GM19099 (cell line): Measurements from ENCODE around the gene RPGR.

ENCODE experiments used
- POLR2A ChIP-seq: IDR thresholded peaks from 3 replicates; pipeline ENCODE4 v1.6.1; 2011; ENCODE audit warnings: low read depth; ENCODE audit not compliant: insufficient read length; ENCODE audit errors: extremely low read depth

The RPGR gene, protein sequence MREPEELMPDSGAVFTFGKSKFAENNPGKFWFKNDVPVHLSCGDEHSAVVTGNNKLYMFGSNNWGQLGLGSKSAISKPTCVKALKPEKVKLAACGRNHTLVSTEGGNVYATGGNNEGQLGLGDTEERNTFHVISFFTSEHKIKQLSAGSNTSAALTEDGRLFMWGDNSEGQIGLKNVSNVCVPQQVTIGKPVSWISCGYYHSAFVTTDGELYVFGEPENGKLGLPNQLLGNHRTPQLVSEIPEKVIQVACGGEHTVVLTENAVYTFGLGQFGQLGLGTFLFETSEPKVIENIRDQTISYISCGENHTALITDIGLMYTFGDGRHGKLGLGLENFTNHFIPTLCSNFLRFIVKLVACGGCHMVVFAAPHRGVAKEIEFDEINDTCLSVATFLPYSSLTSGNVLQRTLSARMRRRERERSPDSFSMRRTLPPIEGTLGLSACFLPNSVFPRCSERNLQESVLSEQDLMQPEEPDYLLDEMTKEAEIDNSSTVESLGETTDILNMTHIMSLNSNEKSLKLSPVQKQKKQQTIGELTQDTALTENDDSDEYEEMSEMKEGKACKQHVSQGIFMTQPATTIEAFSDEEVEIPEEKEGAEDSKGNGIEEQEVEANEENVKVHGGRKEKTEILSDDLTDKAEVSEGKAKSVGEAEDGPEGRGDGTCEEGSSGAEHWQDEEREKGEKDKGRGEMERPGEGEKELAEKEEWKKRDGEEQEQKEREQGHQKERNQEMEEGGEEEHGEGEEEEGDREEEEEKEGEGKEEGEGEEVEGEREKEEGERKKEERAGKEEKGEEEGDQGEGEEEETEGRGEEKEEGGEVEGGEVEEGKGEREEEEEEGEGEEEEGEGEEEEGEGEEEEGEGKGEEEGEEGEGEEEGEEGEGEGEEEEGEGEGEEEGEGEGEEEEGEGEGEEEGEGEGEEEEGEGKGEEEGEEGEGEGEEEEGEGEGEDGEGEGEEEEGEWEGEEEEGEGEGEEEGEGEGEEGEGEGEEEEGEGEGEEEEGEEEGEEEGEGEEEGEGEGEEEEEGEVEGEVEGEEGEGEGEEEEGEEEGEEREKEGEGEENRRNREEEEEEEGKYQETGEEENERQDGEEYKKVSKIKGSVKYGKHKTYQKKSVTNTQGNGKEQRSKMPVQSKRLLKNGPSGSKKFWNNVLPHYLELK

DNA sequence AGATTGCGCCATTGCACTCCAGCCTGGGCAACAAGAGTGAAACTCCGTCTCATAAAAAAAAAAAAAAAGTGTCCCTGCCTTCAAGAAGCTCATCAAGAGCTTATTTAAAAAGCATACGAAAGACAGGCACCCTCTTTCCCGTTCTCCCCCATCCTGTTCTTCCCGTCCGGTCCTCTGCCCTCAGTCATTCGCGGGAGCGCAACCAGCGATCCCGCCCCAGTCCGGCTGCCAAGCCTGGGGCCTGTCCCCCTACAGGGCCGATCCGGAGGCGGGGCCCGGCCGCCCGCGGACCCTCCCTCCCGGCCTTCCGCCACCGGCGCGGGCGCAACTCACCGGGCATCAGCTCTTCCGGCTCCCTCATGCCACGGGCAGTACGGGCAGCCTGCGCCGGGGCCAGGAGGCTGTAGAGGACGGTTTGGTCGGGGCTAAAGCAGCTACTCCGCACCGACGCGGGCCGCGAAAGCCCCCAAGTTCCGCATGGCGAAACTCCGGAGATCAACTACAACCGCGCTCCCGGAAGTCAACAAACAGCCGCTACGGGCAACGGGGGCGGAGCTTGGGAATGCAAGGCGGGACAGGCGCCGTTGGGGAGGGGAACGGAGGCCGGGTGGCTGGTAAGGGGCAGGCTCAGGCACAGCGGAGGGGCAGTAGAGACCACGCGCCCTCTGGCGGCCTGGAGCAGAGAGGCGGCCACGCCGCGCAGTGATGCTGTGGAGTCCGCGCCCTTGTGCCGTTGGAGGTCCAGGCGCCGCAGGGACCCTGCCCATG, at the start of gene RPGR:
TSS of gene RPGR (minus strand) at position 503 of the 768 bp plus-strand sequence. CDS start at position 361, 142 bp downstream.
- peak; percentile 46 for TF ChIP-seq POLR2A

DNA sequence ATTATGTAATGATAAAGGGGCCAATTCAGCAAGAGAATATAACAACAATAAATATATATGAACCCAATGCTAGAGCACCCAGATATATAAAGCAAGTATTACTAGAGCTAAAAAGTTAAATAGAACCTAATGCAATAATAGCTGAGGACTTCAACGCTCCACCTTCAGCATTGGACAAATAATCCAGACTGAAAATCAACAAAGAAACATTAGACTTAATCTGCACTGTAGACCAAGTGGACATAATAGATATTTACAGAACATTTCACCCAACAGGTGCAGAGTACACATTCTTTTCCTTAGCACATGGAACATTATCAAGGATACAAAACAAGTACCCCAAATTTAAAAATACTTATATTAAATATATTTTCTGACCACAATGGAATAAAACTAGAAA, 49.4 kb upstream of the RPGR start:
- no peak for TF ChIP-seq POLR2A

DNA sequence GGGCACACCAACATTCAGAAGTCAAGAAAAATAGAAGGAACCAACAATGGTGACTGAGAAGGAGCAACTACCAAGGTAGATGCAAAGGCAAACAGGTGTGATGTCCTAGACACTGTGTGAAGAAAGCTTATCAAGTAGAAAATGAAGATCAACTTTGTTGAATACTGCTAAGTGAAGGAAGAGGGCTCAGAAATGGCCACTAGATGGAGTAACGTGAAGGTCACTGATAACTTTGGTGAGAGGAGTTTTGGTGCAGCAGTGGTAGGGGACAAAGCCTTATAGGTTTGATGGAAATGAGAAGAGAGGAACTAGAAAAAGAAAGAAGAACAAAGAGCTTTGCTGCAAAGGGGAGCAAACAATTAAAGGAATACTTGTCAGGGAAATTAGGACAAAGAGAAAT, 48.6 kb upstream of the RPGR start:
- no peak for TF ChIP-seq POLR2A

DNA sequence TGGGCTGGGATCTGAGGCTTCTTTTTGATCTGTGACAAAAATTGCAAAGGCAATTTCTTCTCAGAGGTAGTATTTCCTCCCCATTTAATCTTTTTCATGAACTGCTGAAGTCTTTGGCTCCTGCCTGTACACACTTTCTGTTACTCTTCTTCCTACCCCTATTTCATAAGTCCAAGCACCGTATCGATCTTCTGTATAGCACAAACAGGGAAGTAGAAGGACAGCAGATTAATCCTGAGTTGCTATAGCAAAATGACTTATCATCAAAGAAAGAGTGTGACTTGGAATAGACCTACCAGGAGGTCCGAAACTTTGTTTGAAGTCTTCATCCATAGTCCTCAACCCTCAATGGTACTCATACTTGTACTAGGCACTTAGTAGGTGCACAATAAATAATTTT, 47.1 kb upstream of the RPGR start:
- no peak for TF ChIP-seq POLR2A

DNA sequence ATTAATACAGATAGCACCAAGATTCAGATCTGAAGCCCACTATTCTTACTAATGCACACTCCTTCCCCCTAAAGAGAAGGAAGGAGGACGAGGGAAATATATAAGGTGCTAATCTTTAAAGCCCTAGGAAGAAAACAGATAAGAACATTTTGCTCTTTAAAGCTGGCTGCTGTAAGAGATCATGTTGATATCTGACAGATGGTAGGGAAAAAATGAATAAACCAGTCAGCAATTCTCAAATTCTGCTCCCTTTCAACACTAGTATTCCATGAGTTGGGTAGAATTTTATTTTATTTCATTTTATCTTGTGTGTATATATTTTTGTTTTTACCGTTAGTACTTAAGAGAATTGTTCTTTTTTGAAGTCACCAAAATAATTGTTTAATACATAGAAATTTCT, 44.3 kb upstream of the RPGR start:
- TF ChIP-seq POLR2A: no peak

DNA sequence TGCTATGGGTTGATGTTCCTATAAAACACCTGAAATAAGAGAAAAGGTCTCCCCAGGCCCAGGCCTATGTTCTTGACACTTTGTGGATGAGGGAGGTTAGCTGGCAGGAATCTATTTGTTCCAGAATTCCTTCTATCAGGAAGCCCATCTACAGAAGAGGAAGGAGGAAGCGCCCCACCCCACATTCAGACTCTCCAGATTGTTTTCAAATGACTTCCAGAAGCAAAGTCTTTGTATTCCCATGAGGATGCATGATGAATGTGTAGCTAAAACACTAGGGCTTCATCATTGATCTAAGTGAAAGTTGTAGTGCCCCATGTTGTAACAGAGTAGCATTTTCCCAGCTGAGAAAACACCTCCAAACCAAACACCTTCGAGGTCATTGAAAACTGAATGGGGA, 41.5 kb upstream of the RPGR start:
- TF ChIP-seq POLR2A: no peak

DNA sequence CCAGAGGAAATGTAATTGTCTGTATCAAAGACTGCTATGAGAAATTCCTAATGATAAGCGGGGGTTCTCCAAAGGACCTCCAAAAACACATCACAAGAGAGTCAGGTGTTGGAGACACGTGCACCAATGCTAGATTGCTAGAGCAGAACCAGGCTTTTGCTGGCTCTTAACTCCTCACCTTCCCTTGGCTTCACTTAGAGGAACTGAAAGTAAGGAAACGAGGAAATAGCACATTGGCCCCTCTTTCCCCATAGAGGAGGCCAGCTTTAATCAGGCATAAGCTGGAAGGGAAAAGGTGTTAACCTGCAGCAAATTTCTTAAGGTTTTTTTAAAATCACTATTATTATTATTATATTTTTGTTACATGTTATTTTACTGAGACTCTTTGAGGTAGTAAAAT, 38.6 kb upstream of the RPGR start:
- TF ChIP-seq POLR2A: no peak

DNA sequence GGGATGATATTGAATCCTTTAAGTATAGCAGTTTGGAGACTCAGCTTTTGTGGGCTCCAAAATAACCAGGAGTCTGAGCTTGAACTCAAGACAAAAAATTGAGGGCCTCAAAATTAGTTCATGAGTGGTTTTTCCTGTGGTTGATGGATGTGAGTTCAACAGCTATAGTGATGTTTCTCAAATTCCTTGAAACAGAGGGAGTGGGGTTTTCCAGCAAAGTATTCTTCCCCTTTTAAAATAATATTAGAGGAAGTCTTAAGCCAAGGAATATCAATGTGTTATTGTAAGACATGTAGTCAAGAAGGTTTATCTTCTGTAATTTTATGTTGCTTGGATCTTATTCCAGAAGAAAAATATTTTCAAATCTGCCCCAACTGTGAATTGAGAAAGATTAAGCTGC, 35.7 kb upstream of the RPGR start:
- TF ChIP-seq POLR2A: no peak

DNA sequence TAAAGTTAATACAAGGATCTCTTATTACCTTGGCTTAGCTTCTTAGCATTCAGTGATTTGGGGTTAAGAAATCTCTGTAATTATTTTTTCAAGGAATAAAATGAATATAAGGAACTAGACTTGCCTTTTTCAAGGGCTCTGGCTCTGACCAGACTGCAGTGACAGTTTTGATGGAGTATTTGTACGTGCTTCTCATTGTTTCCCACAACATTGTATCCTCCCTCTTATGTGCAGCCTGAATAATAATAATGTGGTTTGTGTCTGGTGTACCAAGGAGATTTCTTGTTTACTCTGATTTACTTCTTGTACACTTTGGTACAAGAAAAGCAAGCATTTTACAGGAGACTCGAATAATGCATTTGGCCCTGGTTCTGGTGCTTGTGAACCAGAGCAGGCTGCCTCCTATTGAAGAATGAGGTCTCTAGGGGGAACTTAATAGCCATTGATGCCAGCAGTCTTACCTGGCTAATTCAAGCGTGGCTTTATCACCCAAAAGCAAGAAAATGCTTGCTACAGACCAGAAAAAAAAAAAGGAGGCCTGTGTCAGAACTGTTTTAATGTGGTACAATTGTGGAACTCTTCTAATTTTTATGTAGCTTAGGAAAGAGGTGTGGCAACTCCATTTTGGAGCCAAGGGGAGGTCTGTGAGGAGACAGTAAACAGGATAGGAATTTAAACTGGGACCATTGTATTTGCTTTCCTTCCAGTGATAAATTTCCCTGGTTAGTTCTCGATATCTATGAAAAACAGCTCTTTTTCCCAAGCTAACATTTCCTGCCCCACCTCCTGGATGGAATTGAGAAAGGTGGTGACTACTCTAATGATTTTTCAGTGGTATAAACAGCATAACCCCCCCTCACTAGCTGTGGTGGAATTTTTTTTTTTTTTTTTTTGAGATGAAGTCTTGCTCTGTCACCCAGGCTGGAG, 30.7 kb upstream of the RPGR start:
- no peak for TF ChIP-seq POLR2A

DNA sequence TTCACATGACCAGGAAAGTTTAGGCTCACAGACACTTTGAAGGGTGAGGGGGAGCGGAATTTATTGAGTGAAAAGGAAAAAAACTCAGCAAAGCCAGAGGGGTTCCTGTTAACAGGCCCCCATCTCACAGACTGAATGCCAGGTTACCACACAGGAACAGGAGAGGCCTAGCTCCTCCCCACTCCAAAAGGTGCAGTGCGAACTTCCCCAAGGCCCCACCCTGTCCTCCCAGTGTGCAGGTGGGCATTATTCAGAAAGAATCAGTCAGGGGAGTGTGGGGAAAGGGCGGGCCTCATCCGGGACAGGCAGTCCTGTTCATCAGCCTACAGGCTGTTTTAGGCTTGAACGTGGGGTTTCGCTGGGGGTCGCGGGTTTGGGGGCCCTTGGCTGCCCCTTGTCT, 29.1 kb upstream of the RPGR start:
- no peak for TF ChIP-seq POLR2A

DNA sequence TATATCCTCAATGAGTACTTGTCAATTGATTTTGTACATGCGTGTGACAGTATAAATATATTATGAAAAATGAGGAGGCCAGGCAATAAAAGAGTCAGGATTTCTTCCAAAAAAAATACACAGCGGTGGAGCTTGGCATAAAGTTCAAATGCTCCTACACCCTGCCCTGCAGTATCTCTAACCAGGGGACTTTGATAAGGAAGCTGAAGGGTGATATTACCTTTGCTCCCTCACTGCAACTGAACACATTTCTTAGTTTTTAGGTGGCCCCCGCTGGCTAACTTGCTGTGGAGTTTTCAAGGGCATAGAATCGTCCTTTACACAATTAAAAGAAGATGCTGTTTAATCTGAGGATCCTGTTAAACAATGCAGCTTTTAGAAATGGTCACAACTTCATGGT, 25.1 kb upstream of the RPGR start, which contains the start of gene OTC:
TSS of gene OTC (plus strand) at position 243 of the 400 bp plus-strand sequence. CDS start at position 336, 93 bp downstream.
- TF ChIP-seq POLR2A: no peak

DNA sequence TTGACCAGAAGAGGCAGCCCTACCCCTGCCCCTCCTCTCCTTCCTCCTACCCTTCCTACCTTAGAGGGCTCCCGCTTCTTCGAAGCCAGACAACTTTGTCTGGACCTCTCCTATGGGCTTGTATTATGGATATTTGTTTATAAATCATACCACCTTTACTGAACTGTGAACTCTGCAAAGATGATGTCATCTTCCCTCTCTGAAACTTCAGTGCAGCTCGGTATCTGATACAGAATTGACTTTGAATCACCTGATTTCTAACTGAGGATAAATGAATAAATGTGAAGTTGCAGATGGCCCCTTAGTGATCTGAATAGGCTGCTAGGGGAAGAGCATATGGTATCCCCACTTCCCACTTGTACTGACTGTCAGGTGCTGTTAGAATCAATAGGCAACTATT, 24.0 kb upstream of the RPGR start:
- TF ChIP-seq POLR2A: no peak

DNA sequence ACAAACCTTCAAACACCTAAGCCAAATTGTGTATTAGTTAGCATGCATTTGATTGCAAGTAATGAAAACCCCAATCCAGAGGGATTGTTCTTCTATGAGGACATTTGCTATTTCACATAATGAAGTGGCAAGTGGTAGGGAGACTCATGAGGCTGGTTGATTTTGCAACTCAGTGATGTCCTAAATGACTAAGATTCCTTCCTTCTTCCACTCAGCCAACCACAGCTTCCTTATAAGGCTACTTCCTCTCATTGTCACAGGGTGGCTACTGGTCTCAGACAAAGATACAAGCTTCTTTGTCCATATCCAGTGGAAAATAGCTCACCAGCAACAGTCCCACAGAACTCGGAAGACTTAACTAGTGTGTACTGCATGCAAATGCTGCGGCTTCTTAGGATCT, 19.8 kb upstream of the RPGR start:
- no peak for TF ChIP-seq POLR2A

DNA sequence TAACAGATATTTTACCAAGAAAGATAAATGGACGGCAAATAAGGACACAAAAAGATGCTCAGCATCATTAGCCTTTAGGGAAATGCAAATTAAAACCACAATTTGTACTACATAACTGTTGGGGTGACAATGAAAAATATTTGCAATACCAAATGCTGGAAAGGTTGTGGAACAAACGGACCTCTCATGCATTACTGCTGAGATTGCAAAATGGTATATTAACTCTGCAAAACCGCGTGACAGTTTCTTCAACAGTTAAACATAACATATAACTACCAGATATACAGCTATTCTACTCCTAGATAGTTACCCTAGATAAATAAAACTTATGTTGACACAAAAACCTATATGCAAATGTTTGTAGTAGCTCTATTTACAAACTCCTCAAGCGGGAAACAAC, 18.8 kb upstream of the RPGR start:
- no peak for TF ChIP-seq POLR2A
